ENCODE measurements around the gene ARIH1. TPM values are rescaled to one million over a fixed set of nuclear protein-coding genes. Genes with fewer than 3 reads are reported as not detected.

Gene ARIH1
- total RNA-seq, 1 experiment from 2014 or later = 192 TPM

DNA sequence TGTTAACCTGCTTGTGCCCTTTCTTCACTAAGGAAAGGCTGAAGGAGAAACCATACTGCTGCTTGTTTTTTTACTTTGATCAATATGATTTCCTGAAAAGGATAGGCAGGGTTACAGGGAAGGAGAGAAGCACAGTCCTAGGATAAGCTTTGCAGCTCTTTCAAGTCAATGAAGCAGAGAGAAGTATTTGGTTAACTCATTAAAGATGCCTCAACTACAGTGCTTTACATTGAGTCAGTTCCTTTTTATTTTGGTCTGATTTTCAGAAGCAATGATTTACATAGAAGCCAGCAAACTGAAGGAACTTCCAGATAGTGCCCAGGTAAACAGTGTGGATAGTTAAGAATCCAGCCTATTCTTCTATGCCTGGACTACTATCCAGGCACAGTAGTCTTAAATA is 64.8 kb downstream of the ARIH1 start:
- ChIA-PET CTCF (no interaction called here), POLR2A (no interaction called here)
- no TSS peak for BruUV-seq (replicated peaks)
- H3K4me3 ChIP-seq (ENCODE audit: low read depth in 2 of 2, low read length in 2 of 2) = no peak overlapping the region
- H3K9me3 ChIP-seq (ENCODE audit: control insufficient read depth, insufficient read depth, low read depth, low read length) = peaks cover 10% of the 10 kb centered on the region; the same call in 1 of the 2 replicates
- TF ChIP-seq, protein P1, sequence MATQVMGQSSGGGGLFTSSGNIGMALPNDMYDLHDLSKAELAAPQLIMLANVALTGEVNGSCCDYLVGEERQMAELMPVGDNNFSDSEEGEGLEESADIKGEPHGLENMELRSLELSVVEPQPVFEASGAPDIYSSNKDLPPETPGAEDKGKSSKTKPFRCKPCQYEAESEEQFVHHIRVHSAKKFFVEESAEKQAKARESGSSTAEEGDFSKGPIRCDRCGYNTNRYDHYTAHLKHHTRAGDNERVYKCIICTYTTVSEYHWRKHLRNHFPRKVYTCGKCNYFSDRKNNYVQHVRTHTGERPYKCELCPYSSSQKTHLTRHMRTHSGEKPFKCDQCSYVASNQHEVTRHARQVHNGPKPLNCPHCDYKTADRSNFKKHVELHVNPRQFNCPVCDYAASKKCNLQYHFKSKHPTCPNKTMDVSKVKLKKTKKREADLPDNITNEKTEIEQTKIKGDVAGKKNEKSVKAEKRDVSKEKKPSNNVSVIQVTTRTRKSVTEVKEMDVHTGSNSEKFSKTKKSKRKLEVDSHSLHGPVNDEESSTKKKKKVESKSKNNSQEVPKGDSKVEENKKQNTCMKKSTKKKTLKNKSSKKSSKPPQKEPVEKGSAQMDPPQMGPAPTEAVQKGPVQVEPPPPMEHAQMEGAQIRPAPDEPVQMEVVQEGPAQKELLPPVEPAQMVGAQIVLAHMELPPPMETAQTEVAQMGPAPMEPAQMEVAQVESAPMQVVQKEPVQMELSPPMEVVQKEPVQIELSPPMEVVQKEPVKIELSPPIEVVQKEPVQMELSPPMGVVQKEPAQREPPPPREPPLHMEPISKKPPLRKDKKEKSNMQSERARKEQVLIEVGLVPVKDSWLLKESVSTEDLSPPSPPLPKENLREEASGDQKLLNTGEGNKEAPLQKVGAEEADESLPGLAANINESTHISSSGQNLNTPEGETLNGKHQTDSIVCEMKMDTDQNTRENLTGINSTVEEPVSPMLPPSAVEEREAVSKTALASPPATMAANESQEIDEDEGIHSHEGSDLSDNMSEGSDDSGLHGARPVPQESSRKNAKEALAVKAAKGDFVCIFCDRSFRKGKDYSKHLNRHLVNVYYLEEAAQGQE (IDR thresholded peaks at IDR 0.05; ENCODE audit: insufficient read depth in 1 of 2, low read depth in 2 of 2, low read length in 1 of 2) = no peak
- ATAC-seq = no peak
- DNase-seq (ENCODE audit: low read depth, low spot score) = no peak
- no peak overlapping the region for H3K27ac ChIP-seq (ENCODE audit: low read length)
- no peaks in the 10 kb centered on the region for H3K36me3 ChIP-seq (ENCODE audit: control insufficient read depth, insufficient read depth, low read length)
- H3K4me1 ChIP-seq (ENCODE audit: control insufficient read depth, insufficient read depth, low read length) = no peaks in the 10 kb centered on the region
- no peaks in the 10 kb centered on the region for H3K27me3 ChIP-seq (ENCODE audit: control insufficient read depth, insufficient read depth, low read length)
- in situ Hi-C loops (cut with HindIII; ENCODE audit: low pct_unique_long_range_greater_than_20kb, low sequenced_read_pairs) (loop anchor here (10.0 kb wide), 1 partner anchor 54 kb away; no protein-coding TSS in a partner anchor), intact Hi-C loops (cut with micrococcal nuclease; ENCODE audit: unreplicated experiment) (no loop called here)

DNA sequence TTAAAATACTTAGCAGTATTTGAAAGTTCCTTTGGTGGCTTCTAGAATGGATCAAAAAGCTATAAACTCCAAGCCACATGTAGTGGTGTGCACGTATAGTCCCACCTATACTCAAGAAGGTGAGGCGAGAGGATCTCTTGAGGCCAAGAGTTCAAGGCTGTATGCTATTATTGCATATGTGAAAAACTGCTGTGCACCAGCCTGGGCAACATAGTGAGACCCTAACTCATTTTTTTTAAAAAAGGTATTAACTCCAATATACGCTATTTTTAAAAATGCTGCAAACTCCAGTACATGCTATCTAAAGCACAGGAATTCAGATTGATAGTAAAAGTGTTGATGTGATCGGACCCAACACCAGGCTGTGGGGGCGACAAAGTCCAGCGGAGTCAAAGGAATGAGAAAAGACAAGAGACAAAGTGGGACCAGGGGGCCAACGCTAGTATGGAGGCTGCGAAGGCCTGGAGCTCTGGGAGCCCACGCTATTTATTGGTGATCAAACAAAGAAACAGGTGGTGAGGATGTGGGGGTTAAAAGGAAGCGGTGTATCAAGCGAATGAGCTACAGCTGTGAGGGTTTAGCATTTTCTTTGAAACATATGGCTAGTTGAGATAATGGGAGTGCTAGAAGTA is 66.6 kb downstream of the ARIH1 start:
- H3K4me3 ChIP-seq (ENCODE audit: low read depth in 2 of 2, low read length in 2 of 2) = no peak overlapping the region
- BruUV-seq (replicated peaks) = no TSS peak
- no peaks in the 10 kb centered on the region for H3K36me3 ChIP-seq (ENCODE audit: control insufficient read depth, insufficient read depth, low read length)
- TF ChIP-seq TCF7L2 (IDR thresholded peaks at IDR 0.05; ENCODE audit: low read depth, low read length) = no peak
- TF ChIP-seq SIN3A (IDR thresholded peaks at IDR 0.05; ENCODE audit: borderline replicate concordance, insufficient read depth, low read depth, low read length) = no peak
- no peak for TF ChIP-seq POLR2AphosphoS5 (IDR thresholded peaks at IDR 0.05; ENCODE audit: low read depth, low read length)
- TF ChIP-seq, protein P1 (IDR thresholded peaks at IDR 0.05; ENCODE audit: insufficient read depth in 1 of 2, low read depth in 2 of 2, low read length in 1 of 2) = no peak
- ATAC-seq = no peak
- H3K27ac ChIP-seq (ENCODE audit: low read length) = no peak overlapping the region
- intact Hi-C loops (cut with micrococcal nuclease; ENCODE audit: unreplicated experiment) = no loop called here
- POLR2A ChIA-PET = no interaction called here
- no peaks in the 10 kb centered on the region for H3K27me3 ChIP-seq (ENCODE audit: control insufficient read depth, insufficient read depth, low read length)
- H3K9me3 ChIP-seq (ENCODE audit: control insufficient read depth, insufficient read depth, low read depth, low read length) = peaks cover 10% of the 10 kb centered on the region; the same call in 1 of the 2 replicates
- no peaks in the 10 kb centered on the region for H3K4me1 ChIP-seq (ENCODE audit: control insufficient read depth, insufficient read depth, low read length)
- DNase-seq (ENCODE audit: low read depth, low spot score) = no peak
- CTCF ChIA-PET = no interaction called here
- in situ Hi-C loops (cut with HindIII; ENCODE audit: low pct_unique_long_range_greater_than_20kb, low sequenced_read_pairs) = no loop called here

DNA sequence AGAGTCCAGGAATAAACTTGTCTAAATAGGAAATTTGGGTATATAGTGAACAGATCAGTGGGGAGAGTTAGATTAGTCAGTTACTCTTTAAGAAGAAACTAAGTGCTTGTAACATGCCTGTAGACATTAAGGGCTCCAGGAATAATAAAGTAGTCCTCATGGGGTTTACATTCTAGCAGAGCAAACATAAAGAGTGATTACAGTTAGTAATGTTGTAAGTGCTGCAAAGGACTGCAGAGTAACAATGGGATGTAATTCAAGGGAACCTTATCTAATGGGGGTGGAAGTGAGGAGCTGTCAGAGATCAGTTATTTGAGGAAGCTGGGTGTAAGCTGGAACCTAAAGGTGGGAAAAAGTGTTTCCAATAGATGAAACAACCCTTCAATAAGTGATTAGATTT is 67.5 kb downstream of the ARIH1 start:
- H3K27me3 ChIP-seq (ENCODE audit: control insufficient read depth, insufficient read depth, low read length) = no peaks in the 10 kb centered on the region
- no TSS peak for BruUV-seq (replicated peaks)
- TF ChIP-seq, protein P1 (IDR thresholded peaks at IDR 0.05; ENCODE audit: insufficient read depth in 1 of 2, low read depth in 2 of 2, low read length in 1 of 2) = no peak
- TF ChIP-seq, protein P2, sequence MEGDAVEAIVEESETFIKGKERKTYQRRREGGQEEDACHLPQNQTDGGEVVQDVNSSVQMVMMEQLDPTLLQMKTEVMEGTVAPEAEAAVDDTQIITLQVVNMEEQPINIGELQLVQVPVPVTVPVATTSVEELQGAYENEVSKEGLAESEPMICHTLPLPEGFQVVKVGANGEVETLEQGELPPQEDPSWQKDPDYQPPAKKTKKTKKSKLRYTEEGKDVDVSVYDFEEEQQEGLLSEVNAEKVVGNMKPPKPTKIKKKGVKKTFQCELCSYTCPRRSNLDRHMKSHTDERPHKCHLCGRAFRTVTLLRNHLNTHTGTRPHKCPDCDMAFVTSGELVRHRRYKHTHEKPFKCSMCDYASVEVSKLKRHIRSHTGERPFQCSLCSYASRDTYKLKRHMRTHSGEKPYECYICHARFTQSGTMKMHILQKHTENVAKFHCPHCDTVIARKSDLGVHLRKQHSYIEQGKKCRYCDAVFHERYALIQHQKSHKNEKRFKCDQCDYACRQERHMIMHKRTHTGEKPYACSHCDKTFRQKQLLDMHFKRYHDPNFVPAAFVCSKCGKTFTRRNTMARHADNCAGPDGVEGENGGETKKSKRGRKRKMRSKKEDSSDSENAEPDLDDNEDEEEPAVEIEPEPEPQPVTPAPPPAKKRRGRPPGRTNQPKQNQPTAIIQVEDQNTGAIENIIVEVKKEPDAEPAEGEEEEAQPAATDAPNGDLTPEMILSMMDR (IDR thresholded peaks at IDR 0.05) = no peak
- TF ChIP-seq SIN3A (IDR thresholded peaks at IDR 0.05; ENCODE audit: borderline replicate concordance, insufficient read depth, low read depth, low read length) = no peak
- no peak for TF ChIP-seq TCF7L2 (IDR thresholded peaks at IDR 0.05; ENCODE audit: low read depth, low read length)
- TF ChIP-seq POLR2AphosphoS5 (IDR thresholded peaks at IDR 0.05; ENCODE audit: low read depth, low read length) = no peak
- H3K36me3 ChIP-seq (ENCODE audit: control insufficient read depth, insufficient read depth, low read length) = no peaks in the 10 kb centered on the region
- ATAC-seq = no peak
- no peak overlapping the region for H3K27ac ChIP-seq (ENCODE audit: low read length)
- in situ Hi-C loops (cut with HindIII; ENCODE audit: low pct_unique_long_range_greater_than_20kb, low sequenced_read_pairs) (no loop called here), intact Hi-C loops (cut with micrococcal nuclease; ENCODE audit: unreplicated experiment) (no loop called here)
- ChIA-PET POLR2A (no interaction called here), CTCF (no interaction called here)
- H3K4me1 ChIP-seq (ENCODE audit: control insufficient read depth, insufficient read depth, low read length) = no peaks in the 10 kb centered on the region
- no peak for DNase-seq (ENCODE audit: low read depth, low spot score)
- peaks cover 10% of the 10 kb centered on the region; the same call in 1 of the 2 replicates for H3K9me3 ChIP-seq (ENCODE audit: control insufficient read depth, insufficient read depth, low read depth, low read length)
- no peak overlapping the region for H3K4me3 ChIP-seq (ENCODE audit: low read depth in 2 of 2, low read length in 2 of 2)

Measured in Panc1 (cell line).